HFF-Myc (cell line): ENCODE results near the gene GID8.

Experiments used
- DNase-seq: peaks from one replicate; pipeline ENCODE4 v3.0.0-alpha.2; 2011; ENCODE audit warnings: low read depth; ENCODE audit errors: extremely low read depth
- H3K4me3 ChIP-seq: replicated peaks from 2 replicates; pipeline ENCODE4 v1.5.1; 2011; ENCODE audit warnings: low read depth, mild to moderate bottlenecking, control low read depth, low read length
- TF ChIP-seq, protein P1 (sequence below): IDR thresholded peaks from 2 replicates; pipeline ENCODE4 v1.5.1; 2012; ENCODE audit warnings: mild to moderate bottlenecking, low read depth, low read length, control low read depth; ENCODE audit errors: missing control alignments

Gene GID8

DNA sequence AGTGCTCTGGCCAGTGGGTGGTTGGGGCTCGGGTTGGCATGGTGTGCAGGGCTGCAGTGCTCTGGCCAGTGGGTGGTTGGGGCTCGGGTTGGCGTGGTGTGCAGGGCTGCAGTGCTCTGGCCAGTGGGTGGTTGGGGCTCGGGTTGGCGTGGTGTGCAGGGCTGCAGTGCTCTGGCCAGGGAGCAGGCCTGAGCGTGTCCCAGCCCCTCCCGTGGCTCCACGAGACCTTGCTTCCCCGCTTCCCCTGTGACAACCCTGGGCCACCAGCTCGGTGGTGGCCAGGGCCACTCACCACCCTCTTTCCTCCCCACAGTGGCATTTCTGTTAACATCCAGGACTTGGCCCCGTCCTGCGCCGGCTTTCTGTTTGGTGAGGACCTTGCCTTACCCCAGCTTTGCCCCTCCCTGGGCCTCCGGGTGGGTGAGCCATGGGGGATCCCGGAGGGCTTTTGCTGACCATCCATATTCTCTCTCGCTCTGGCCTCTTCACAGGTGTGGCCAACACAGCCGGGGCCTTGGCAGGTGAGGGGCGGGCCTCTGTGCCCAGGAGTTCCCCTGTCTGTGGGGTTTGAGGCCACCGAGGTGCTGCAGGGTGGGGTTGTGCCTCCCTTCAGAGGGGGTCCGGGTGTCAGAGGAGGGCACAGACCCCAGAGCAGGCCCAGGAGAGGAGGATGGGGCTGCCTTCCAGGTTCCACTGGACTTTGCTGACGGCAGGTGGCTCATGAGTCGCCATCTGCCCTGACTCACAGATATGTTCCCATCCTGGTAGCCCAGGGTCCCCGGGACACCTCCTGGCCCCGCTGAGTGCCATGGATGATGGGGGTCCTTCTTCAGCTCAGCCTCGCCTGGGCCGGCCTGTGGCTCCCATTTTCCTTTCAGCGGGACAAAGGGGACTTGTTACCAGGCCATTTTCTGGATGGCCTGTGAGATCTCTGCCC, 28.5 kb downstream of the GID8 start:
- H3K4me3 ChIP-seq: no peak overlapping the region
- no peak for DNase-seq
- TF ChIP-seq, protein P1, sequence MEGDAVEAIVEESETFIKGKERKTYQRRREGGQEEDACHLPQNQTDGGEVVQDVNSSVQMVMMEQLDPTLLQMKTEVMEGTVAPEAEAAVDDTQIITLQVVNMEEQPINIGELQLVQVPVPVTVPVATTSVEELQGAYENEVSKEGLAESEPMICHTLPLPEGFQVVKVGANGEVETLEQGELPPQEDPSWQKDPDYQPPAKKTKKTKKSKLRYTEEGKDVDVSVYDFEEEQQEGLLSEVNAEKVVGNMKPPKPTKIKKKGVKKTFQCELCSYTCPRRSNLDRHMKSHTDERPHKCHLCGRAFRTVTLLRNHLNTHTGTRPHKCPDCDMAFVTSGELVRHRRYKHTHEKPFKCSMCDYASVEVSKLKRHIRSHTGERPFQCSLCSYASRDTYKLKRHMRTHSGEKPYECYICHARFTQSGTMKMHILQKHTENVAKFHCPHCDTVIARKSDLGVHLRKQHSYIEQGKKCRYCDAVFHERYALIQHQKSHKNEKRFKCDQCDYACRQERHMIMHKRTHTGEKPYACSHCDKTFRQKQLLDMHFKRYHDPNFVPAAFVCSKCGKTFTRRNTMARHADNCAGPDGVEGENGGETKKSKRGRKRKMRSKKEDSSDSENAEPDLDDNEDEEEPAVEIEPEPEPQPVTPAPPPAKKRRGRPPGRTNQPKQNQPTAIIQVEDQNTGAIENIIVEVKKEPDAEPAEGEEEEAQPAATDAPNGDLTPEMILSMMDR: no peak

DNA sequence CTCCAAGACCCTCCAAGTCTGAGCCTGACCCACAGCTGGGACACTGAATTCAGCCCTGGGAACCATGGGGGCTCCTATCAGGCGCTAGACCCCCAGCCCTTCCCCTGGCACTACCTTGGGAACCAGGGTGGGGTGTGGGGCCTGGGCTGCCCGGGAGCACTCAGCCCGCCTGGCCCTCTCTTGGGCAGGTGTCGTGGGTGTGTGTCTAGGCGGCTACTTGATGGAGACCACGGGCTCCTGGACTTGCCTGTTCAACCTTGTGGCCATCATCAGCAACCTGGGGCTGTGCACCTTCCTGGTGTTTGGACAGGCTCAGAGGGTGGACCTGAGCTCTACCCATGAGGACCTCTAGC, 29.2 kb downstream of the GID8 start:
- DNase-seq: no peak
- no peak overlapping the region for H3K4me3 ChIP-seq
- TF ChIP-seq, protein P1: no peak

DNA sequence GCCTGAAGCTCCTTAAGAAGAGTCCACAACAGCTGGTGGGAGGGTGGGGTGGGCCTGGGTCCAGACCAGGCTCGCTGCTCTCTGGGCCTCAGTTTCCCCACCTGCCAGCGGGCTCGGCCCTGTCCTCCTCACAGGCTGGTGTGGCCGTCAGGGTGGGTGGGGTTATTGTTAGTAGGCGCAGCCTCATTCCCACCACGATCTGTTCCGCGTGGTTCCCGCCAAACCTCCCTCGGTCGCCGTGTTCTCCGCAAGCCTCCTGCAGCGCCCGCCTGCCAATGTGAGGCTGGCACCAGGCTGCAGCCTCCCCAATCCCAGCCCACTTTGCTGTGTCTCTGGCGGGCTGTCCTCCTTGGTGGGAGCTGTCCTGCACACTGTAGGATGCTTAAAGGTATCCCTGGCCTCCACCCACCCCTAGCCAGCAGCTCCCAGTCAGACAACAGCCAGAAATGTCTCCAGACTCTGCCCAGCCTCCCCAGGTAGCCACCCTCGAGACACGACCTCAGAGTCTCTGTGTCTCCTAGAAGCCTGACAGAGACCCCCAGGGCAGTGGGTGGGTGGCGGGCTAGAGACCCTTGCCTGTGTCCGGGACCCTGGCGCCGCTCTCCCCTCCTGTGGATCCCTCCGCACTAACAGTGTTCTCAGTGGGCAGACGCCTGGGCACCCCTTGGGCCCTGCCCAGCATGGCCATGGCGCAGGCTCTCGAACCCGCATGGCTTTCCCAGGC, 29.8 kb downstream of the GID8 start:
- DNase-seq: no peak
- no peak overlapping the region for H3K4me3 ChIP-seq
- TF ChIP-seq, protein P1: no peak

DNA sequence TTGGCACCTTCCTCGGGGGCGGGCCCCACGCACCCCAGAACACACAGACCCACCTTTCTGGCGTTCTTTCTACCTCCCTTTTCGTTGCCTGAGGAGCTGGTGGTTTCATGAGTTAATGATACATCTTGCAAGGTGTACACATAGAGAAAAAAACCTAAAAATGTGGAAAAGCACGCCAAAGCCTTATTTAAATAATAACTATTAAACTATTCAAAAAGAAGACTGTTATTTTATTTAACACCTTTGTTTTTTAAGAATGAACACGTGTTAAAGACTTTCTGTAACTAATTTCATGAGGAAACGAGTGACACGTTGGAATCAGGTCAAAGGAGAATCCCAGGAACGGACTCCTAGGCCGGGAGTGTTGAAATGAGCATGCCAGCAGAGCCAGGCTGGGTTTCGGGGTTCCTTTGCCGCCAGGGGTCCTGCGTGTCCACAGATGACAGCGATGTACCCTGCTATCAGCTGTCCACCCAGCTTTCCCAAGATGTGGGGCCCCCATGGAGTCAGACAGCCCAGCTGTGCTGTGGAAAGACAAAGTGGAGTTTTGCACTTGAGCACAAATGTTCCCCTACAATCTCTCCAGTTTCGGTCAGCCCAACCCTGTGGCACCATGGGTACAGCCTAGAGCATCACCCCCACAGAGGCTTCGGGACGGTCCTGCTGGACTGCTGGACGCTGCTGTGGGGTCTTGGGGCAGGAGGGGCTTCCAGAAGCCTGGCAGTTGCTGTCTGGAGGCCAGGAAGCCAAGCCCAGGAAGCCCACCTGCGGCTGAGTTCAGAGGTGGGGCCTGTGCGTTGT, 30.6 kb downstream of the GID8 start:
- H3K4me3 ChIP-seq: no peak overlapping the region
- TF ChIP-seq, protein P1: no peak
- no peak for DNase-seq

DNA sequence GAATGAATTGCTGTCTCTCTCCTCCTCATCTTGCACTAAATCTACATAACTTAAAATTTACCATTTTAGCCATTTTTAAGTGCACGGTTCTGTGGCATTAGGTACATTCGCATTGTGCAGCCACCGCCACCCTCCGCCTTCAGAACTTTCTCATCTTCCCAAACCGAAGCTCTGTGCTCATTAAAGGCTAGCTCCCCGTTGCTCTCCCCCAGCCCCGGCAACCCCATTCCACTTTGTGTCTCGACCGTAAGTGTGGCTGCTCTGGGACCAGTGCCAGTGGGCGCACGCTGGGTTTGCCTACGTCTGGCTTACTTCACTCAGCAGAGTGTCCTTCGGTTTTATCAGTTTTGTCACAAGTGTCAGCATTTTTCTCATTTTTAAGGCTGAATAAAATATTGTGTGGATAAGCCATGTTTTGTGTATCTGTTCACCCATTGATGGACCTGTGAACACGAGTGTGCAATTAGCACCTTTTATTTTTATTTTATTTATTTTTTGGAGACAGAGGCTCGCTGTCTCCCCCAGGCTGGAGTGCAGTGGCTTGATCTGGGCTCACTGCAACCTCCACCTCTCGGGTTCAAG, 31.3 kb downstream of the GID8 start:
- TF ChIP-seq, protein P1: no peak
- H3K4me3 ChIP-seq: no peak overlapping the region
- DNase-seq: no peak

DNA sequence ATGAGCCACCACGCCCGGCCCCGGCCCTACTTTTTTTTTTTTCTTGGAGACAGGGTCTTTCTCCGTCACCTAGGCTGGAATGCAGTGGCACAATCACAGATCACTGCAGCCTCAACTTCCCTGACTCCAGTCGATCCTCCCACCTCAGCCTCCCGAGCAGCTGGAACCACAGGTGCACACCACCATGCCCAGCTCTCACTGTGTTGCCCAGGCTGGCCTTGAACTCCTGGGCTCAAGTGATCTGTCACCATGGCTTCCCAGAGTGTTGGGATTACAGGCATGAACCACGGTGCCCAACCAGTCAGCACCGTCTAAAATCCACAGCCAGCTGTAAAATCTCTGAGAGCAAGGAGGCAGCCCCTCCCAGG, 32.0 kb downstream of the GID8 start:
- TF ChIP-seq, protein P1: no peak
- no peak overlapping the region for H3K4me3 ChIP-seq
- DNase-seq: no peak
